Mucosa of rectum (tissue), 2 donors: ENCODE results near the gene CFAP97D1.
"Not testable (repeated sequence)": the region's sequence is repeated elsewhere in the genome, so short reads cannot be mapped to it uniquely, and the experiment has no call there.

Source experiments
- H3K27ac ChIP-seq, 2 donors: one replicate each; pipeline ENCODE4 v1.7.0; 2013; ENCODE audit warnings: inconsistent platforms in 2 of 2, low read depth in 2 of 2, low read length in 2 of 2
- H3K27me3 ChIP-seq, 2 donors: one replicate each; pipeline ENCODE4 v1.7.0; 2013; ENCODE audit warnings: low read length in 2 of 2; ENCODE audit not compliant: control insufficient read depth in 2 of 2, insufficient read depth in 2 of 2
- H3K36me3 ChIP-seq, 2 donors: one replicate each; pipeline ENCODE4 v1.7.0; 2013; ENCODE audit warnings: low read length in 2 of 2; ENCODE audit not compliant: control insufficient read depth in 2 of 2, insufficient read depth in 2 of 2
- H3K4me1 ChIP-seq, 2 donors: one replicate each; pipeline ENCODE4 v1.7.0; 2013; ENCODE audit warnings: low read length in 2 of 2, mild to moderate bottlenecking in 1 of 2; ENCODE audit not compliant: control insufficient read depth in 2 of 2, insufficient read depth in 2 of 2
- H3K4me3 ChIP-seq, 2 donors: one replicate each; pipeline ENCODE4 v1.7.0; 2013; ENCODE audit warnings: low read length in 2 of 2
- H3K9ac ChIP-seq, 2 donors: one replicate each; pipeline ENCODE4 v1.7.0; 2013; ENCODE audit warnings: low read length in 2 of 2, low read depth in 1 of 2, mild to moderate bottlenecking in 1 of 2
- H3K9me3 ChIP-seq, 2 donors: one replicate each; pipeline ENCODE4 v1.7.0; 2013; ENCODE audit warnings: low read length in 2 of 2; ENCODE audit not compliant: control insufficient read depth in 2 of 2
- donor health status: healthy.
- donor health status: Normal muscosa, but diverticular disease.

The CFAP97D1 gene

DNA sequence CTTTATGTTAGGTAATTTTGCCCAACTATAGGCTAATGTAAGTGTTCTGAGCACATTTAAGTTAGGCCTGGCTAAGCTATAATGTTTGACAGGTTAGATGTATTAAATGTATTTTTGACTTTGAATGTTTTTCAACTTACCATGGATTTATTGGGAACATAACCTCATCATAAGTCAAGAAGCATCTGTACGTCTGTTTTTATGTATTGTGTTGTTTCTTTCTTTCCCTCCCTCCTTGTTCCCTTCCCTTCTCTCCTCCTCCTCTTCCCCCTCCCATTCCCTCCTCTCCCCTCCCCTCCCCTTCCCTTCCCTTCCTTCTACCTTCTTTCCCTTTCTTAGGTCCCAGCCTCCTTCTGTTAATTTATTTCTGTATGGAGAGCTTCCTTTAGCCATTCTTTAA is 9.2 kb downstream of the CFAP97D1 start:
- Histone ChIP-seq H3K4me1 (no peaks in the 10 kb centered on the region), H3K9ac (no peak overlapping the region), H3K4me3 (no peak overlapping the region), H3K9me3 (no peaks in the 10 kb centered on the region), H3K27ac (no peak overlapping the region), H3K27me3 (peaks cover 0 to 2% of the 10 kb centered on the region in 2 donors), H3K36me3 (no peaks in the 10 kb centered on the region)

DNA sequence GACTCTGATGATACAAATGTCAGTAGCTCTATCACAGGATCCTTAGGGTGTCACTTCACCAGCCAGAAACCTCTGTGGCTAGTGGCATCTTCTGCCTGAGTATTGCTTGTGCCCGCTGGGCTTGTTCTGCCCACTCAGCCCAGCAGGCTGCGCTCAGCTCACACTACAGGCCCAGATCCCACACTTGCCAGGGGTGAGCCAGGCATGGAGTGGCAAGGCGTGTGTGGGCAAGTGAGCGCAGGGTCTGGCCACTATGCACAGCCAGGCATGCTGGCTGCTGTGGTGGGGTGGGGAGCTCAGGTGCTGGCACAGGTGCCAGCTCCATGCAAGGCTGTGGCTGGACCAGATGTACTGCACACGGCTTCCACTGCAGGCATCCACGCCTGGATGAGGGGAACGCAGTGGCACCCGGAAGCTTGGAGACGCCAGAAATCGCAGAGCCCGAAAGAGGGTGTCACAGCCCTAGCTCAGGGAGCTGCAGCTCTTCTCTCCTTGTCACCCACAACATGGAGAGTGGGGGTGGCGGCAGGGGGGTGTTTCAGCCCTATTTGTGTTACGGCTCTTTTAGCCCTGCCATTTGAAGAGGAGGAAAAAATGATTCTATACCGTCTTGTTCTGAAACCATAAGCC is 10.2 kb downstream of the CFAP97D1 start:
- no peak overlapping the region for H3K4me3 ChIP-seq
- H3K9me3 ChIP-seq: no peaks in the 10 kb centered on the region
- H3K9ac ChIP-seq: no peak overlapping the region

DNA sequence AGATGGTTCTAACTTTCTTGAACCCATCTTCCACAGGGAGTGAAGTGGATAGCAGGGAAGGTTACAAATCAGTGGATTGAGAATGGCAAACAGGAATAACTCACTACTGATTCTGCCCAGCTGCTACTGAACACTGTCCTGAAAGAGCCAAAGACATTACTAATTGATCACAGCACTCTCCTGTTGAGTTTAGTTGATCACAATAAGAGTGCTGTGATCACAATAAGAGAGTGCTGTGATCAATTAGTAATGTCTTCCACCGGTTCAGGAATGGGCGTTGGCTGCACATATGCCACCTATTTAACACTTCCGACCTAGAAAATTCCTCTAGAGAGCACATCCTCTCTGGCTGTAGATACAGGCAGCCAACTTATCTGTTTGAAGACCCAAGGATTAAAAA is 11.4 kb downstream of the CFAP97D1 start:
- Histone ChIP-seq H3K9me3 (no peaks in the 10 kb centered on the region), H3K4me3 (no peak overlapping the region), H3K4me1 (no peaks in the 10 kb centered on the region), H3K27me3 (peaks cover 0 to 2% of the 10 kb centered on the region in 2 donors), H3K36me3 (no peaks in the 10 kb centered on the region), H3K27ac (no peak overlapping the region), H3K9ac (no peak overlapping the region)

More for the DNA sequence above, 10.2 kb downstream of the CFAP97D1 start:
- H3K27me3 ChIP-seq: peaks cover 0 to 2% of the 10 kb centered on the region in 2 donors
- H3K27ac ChIP-seq: no peak overlapping the region
- no peaks in the 10 kb centered on the region for H3K4me1 ChIP-seq
- no peaks in the 10 kb centered on the region for H3K36me3 ChIP-seq

DNA sequence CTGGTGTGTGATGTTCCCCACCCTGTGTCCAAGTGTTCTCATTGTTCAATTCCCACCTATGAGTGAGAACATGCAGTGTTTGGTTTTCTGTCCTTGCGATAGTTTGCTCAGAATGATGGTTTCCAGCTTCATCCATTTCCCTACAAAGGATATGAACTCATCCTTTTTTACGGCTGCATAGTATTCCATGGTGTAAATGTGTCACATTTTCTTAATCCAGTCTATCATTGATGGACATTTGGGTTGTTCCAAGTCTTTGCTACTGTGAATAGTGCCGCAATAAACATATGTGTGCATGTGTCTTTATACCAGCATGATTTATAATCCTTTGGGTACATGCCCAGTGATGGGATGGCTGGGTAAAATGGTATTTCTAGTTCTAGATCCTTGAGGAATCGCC is 12.4 kb downstream of the CFAP97D1 start:
- H3K36me3 ChIP-seq, H3K4me1 ChIP-seq, H3K27ac ChIP-seq, H3K27me3 ChIP-seq, H3K4me3 ChIP-seq, H3K9ac ChIP-seq, H3K9me3 ChIP-seq: not testable (repeated sequence)

DNA sequence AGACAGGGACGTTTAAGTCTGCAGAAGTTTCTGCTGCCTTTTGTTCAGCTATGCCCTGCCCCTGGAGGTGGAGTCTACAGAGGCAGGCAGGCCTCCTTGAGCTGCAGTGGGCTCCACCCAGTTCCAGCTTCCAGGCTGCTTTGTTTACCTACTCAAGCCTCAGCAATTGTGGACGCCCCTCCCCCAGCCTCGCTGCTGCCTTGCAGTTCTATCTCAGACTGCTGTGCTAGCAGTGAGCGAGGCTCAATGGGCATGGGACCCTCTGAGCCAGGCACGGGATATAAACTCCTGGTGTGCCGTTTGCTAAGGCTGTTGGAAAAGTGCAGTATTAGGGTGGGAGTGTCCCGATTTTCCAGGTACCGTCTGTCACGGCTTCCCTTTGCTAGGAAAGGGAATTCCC is 17.8 kb downstream of the CFAP97D1 start:
- not testable (repeated sequence) for H3K4me1 ChIP-seq, H3K9me3 ChIP-seq, H3K27me3 ChIP-seq, H3K4me3 ChIP-seq, H3K27ac ChIP-seq, H3K9ac ChIP-seq, H3K36me3 ChIP-seq

DNA sequence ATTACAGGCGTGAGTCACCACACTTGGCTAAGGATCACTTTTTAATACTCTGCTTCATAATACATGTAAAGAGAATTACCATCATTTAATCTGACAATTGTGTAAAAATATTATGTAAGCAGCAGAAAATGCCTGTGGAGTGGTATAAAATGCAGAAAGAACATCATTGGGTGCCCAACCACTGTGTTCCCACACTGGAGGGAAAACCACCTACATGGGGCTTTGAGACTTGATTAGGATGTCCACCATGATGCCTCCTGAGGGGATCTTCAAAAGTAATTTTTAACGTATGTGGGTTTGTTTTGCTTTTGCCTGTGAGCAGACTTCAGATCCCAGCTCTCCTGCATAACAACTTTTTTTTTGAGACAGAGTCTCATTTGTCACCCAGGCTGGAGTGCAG is 18.8 kb downstream of the CFAP97D1 start:
- no peaks in the 10 kb centered on the region for H3K4me1 ChIP-seq
- H3K36me3 ChIP-seq: no peaks in the 10 kb centered on the region
- H3K4me3 ChIP-seq: no peak overlapping the region
- no peak overlapping the region for H3K27ac ChIP-seq
- H3K27me3 ChIP-seq: no peaks in the 10 kb centered on the region
- H3K9me3 ChIP-seq: no peaks in the 10 kb centered on the region
- no peak overlapping the region for H3K9ac ChIP-seq

DNA sequence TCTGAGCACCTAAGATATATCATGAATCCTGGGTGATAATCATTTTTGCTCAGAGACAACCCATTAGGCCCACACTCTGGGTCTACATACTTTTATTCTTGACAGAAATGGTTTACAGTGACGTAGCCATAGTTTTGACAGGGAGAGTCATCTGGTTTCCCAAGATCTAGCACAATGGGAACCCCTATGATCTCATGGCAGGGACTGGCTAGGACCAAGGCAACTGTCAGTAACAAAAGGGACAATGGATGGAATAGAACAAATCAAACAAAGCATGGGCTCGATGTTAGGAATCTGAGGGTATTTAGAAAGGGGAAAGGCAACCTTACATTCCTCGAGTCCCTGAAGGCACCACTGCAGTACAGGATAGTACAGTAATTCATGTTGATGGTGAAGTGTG is 20.5 kb downstream of the CFAP97D1 start:
- no peaks in the 10 kb centered on the region for H3K4me1 ChIP-seq
- H3K36me3 ChIP-seq: no peaks in the 10 kb centered on the region

DNA sequence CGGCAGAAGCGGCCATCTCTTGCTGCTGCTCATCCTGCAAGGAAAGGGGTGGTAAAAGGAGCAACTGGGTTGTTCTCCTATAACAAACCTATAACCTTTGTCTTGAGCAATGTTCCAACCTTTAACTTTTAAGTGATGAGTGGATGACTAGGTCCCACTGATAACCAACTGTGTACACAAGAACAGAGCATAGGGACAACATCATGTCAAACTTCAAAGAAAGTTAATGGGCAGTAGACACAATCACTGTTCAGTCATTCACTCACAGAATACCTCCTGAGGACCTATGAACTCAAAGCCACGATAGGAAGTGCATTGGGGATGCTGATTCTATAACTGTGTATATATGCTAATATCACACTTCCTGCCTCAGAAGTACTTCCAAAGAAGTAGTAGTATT is 21.6 kb downstream of the CFAP97D1 start:
- Histone ChIP-seq H3K27me3 (no peaks in the 10 kb centered on the region), H3K4me3 (no peak overlapping the region), H3K4me1 (no peaks in the 10 kb centered on the region), H3K9ac (no peak overlapping the region), H3K9me3 (no peaks in the 10 kb centered on the region), H3K27ac (no peak overlapping the region), H3K36me3 (no peaks in the 10 kb centered on the region)

More for the DNA sequence above, 20.5 kb downstream of the CFAP97D1 start:
- Histone ChIP-seq H3K9ac (no peak overlapping the region), H3K27me3 (no peaks in the 10 kb centered on the region), H3K9me3 (no peaks in the 10 kb centered on the region), H3K4me3 (no peak overlapping the region), H3K27ac (no peak overlapping the region)

DNA sequence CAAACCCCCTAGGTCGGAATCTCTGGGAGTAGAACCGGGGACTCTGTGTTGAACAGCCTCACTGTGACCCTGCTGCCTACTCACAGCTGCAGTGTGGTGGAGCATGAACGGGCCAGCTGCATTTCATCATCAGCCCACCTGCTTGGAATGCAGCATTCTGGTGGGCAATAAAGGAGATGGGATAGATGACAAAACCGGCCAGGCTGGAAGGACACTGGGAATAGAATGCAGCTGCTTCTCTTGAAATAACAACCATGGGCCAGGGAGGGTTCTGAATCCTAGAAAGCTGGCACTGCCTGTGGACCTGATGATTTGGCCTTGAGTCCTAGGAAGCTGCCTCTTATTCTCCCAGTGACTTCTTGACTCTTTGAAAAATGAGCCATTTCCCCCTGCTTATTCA is 23.5 kb downstream of the CFAP97D1 start:
- Histone ChIP-seq H3K27me3 (no peaks in the 10 kb centered on the region), H3K9me3 (no peaks in the 10 kb centered on the region), H3K36me3 (no peaks in the 10 kb centered on the region), H3K9ac (no peak overlapping the region), H3K4me3 (no peak overlapping the region), H3K4me1 (no peaks in the 10 kb centered on the region), H3K27ac (no peak overlapping the region)

DNA sequence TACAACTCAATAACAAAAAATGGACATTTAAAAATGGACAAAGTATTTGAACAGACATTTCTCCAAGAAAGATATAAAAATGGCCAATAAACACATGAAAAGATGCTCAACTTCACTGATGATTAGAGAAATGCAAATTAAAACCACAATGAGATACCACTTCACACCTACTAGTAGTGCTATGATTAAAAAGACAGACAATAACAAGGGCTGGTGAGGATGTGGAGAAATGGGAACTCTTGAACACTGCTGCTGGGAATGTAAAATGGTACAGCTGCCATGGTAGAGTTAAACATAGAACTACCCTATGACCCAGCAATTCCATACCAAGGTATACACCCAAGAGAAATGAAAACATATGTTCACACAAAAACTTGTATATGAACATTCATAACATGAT is 24.9 kb downstream of the CFAP97D1 start:
- Histone ChIP-seq H3K4me3 (no peak overlapping the region), H3K4me1 (no peaks in the 10 kb centered on the region), H3K27me3 (no peaks in the 10 kb centered on the region), H3K36me3 (no peaks in the 10 kb centered on the region), H3K9me3 (no peaks in the 10 kb centered on the region), H3K27ac (no peak overlapping the region), H3K9ac (no peak overlapping the region)

DNA sequence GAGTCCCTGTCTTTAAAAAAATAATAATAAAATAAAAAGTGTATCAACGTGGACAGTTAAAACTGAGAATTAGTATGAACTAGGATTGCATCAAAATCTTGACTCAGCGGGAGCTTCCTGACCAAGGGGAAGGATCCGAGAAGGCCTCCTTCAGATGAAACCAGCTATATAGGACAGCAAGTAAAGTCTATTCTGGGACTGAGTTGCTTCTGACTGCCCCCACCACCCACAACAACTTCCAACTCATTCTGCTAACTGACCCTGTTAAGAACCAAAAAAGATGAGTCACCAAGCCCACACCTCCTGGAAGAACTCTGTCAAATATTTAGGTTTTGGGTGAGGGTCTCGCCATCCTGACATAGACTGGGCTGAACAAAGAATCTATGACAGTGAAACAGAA is 27.8 kb downstream of the CFAP97D1 start:
- no peaks in the 10 kb centered on the region for H3K36me3 ChIP-seq
- H3K4me3 ChIP-seq: no peak overlapping the region
- no peak overlapping the region for H3K27ac ChIP-seq
- H3K9me3 ChIP-seq: no peaks in the 10 kb centered on the region
- H3K27me3 ChIP-seq: no peaks in the 10 kb centered on the region
- no peak overlapping the region for H3K9ac ChIP-seq
- H3K4me1 ChIP-seq: no peaks in the 10 kb centered on the region
